CD4-positive, CD25-positive, alpha-beta regulatory T cell (primary cell): Measurements from ENCODE around the gene NIT1. TPM values are rescaled to one million over a fixed set of nuclear protein-coding genes. Genes with fewer than 3 reads are reported as not detected.

Experiments
- ATAC-seq, 2 donors: fragments of 150-1000 bp; cut with Tn5 transposase; one replicate each; pipeline ENCODE4 v1.10.0; 2021; ENCODE audit warnings: low read depth in 2 of 2, moderate number of reproducible peaks in 2 of 2, moderate library complexity in 1 of 2
- DNase-seq, 3 donors: peaks; one replicate each; pipeline versions ENCODE4 v3.0.0 to v3.0.0-alpha.2; 2012 to 2022; ENCODE audit warnings: mixed read lengths in 1 of 3
- H3K27ac ChIP-seq: one replicate; pipeline ENCODE4 v1.7.0; 2013; ENCODE audit warnings: mild to moderate bottlenecking, low read length; ENCODE audit not compliant: insufficient read depth, poor library complexity, severe bottlenecking
- H3K27me3 ChIP-seq: one replicate; pipeline ENCODE4 v1.7.0; 2013; ENCODE audit warnings: low read length; ENCODE audit not compliant: control insufficient read depth, insufficient read depth
- H3K36me3 ChIP-seq: one replicate; pipeline ENCODE4 v1.7.0; 2013; ENCODE audit warnings: mild to moderate bottlenecking, low read length, moderate library complexity; ENCODE audit not compliant: control insufficient read depth, insufficient read depth
- H3K4me1 ChIP-seq: 2 replicates; pipeline ENCODE4 v1.7.0; 2013; ENCODE audit warnings: mild to moderate bottlenecking, low read length; ENCODE audit not compliant: insufficient read depth, control insufficient read depth, poor library complexity, severe bottlenecking
- H3K4me3 ChIP-seq: one replicate; pipeline ENCODE4 v1.7.0; 2013; ENCODE audit warnings: low read depth, mild to moderate bottlenecking, low read length, moderate library complexity
- H3K9me3 ChIP-seq, 2 experiments: 1 replicate in 1 of 2; 2 replicates in 1 of 2; pipeline ENCODE4 v1.7.0; 2013; ENCODE audit warnings: low read length in 2 of 2, mild to moderate bottlenecking in 1 of 2, moderate library complexity in 1 of 2; ENCODE audit not compliant: control insufficient read depth in 2 of 2
- H3K27ac Mint-ChIP-seq, 3 donors: one replicate each; pipeline ENCODE4 v1.8.0; 2020 to 2022; ENCODE audit warnings: mild to moderate bottlenecking in 3 of 3, mixed read lengths in 3 of 3, moderate library complexity in 2 of 3
- H3K27me3 Mint-ChIP-seq: one replicate; pipeline ENCODE4 v1.8.0; 2022; ENCODE audit warnings: mild to moderate bottlenecking, mixed read lengths
- H3K36me3 Mint-ChIP-seq: one replicate; pipeline ENCODE4 v1.8.0; 2020; ENCODE audit warnings: mixed read lengths
- H3K4me1 Mint-ChIP-seq, 4 donors: one replicate each; pipeline ENCODE4 v1.8.0; 2020 to 2022; ENCODE audit warnings: mixed read lengths in 4 of 4, mild to moderate bottlenecking in 1 of 4
- H3K4me3 Mint-ChIP-seq, 4 donors: one replicate each; pipeline ENCODE4 v1.8.0; 2020 to 2022; ENCODE audit warnings: mild to moderate bottlenecking in 4 of 4, mixed read lengths in 4 of 4, moderate library complexity in 3 of 4
- H3K9me3 Mint-ChIP-seq, 7 donors: one replicate each; pipeline ENCODE4 v1.8.0; 2020 to 2022; ENCODE audit warnings: mixed read lengths in 7 of 7, mild to moderate bottlenecking in 3 of 7, moderate library complexity in 2 of 7
- polyA plus RNA-seq, 4 donors: library from polyadenylated mRNA; unstranded; fragments of 300-500 nt; fragmentation: Illumina TruSeq; gene quantifications; one replicate each; pipeline ENCODE4 v1.2.3, GENCODE V29; 2021
- total RNA-seq: library from RNA; stranded (reverse); gene quantifications from one replicate; pipeline ENCODE4 v1.2.3, GENCODE V29; 2022

The NIT1 gene
- total and polyA plus RNA-seq, 5 donors from 2014 or later: 21.1 to 28.2 (median 22.5) TPM

- Mint-ChIP-seq H3K27ac (peak overlapping the region; percentile 72 to 95 (median 92)), H3K4me3 (peak overlapping the region; percentile 85 to 97 (median 96)), H3K4me1 (peaks cover 15 to 65% (median 36%) of the 10 kb centered on the region in 4 donors), H3K9me3 (no peaks in the 10 kb centered on the region), H3K27me3 (peaks cover 8% of the 10 kb centered on the region), H3K36me3 (peaks cover 22% of the 10 kb centered on the region)
- DNase-seq: peak; percentile 45 to 81 (median 72)
- H3K4me1 ChIP-seq: peaks cover 51% of the 10 kb centered on the region
- no peaks in the 10 kb centered on the region for H3K9me3 ChIP-seq
- peak; percentile 67 to 69 for ATAC-seq
- H3K4me3 ChIP-seq: peak overlapping the region; percentile 93
- no peaks in the 10 kb centered on the region for H3K27me3 ChIP-seq
- peak overlapping the region; percentile 91 for H3K27ac ChIP-seq
- H3K36me3 ChIP-seq: peaks cover 41% of the 10 kb centered on the region
These were observed 1.4 kb downstream of the NIT1 start for GRCh38 chr1:161119092-161119903.

- ATAC-seq (no peak), DNase-seq (no peak)
- Histone ChIP-seq H3K9me3 (no peaks in the 10 kb centered on the region), H3K27me3 (no peaks in the 10 kb centered on the region), H3K27ac (no peak overlapping the region), H3K36me3 (peaks cover 54% of the 10 kb centered on the region), H3K4me3 (no peak overlapping the region), H3K4me1 (peaks cover 36% of the 10 kb centered on the region)
- Mint-ChIP-seq H3K4me1 (peaks cover 14 to 54% (median 27%) of the 10 kb centered on the region in 4 donors), H3K4me3 (peak overlapping the region in 2 of 4 donors; percentile 45 to 75), H3K27me3 (peaks cover 8% of the 10 kb centered on the region), H3K27ac (peak overlapping the region in 1 of 3 donors; percentile 62), H3K36me3 (peaks cover 26% of the 10 kb centered on the region), H3K9me3 (no peaks in the 10 kb centered on the region)
These were observed 3.2 kb downstream of the NIT1 start for GRCh38 chr1:161121042-161121650.

- Mint-ChIP-seq H3K4me3 (peak overlapping the region in 1 of 4 donors; percentile 18), H3K4me1 (peaks cover 18 to 51% (median 30%) of the 10 kb centered on the region in 4 donors), H3K27me3 (peaks cover 8% of the 10 kb centered on the region), H3K36me3 (peaks cover 30% of the 10 kb centered on the region), H3K9me3 (no peaks in the 10 kb centered on the region), H3K27ac (peak overlapping the region in 2 of 3 donors; percentile 23 to 76)
- DNase-seq (no peak), ATAC-seq (no peak)
- H3K27me3 ChIP-seq: no peaks in the 10 kb centered on the region
- H3K36me3 ChIP-seq: peaks cover 54% of the 10 kb centered on the region
- no peak overlapping the region for H3K4me3 ChIP-seq
- no peaks in the 10 kb centered on the region for H3K9me3 ChIP-seq
- H3K4me1 ChIP-seq: peaks cover 29% of the 10 kb centered on the region
- H3K27ac ChIP-seq: no peak overlapping the region
These were observed 3.9 kb downstream of the NIT1 start for GRCh38 chr1:161121834-161122233.

- Histone ChIP-seq H3K27me3 (no peaks in the 10 kb centered on the region), H3K9me3 (no peaks in the 10 kb centered on the region), H3K4me1 (peaks cover 21% of the 10 kb centered on the region), H3K27ac (no peak overlapping the region), H3K36me3 (peaks cover 62% of the 10 kb centered on the region), H3K4me3 (no peak overlapping the region)
- H3K4me1 Mint-ChIP-seq: peaks cover 18 to 51% (median 33%) of the 10 kb centered on the region in 4 donors
- H3K9me3 Mint-ChIP-seq: no peaks in the 10 kb centered on the region
- H3K36me3 Mint-ChIP-seq: peaks cover 39% of the 10 kb centered on the region
- peak overlapping the region in 1 of 3 donors; percentile 89 for H3K27ac Mint-ChIP-seq
- no peak for ATAC-seq
- no peaks in the 10 kb centered on the region for H3K27me3 Mint-ChIP-seq
- DNase-seq: no peak
- H3K4me3 Mint-ChIP-seq: no peak overlapping the region
These were observed 5.1 kb downstream of the NIT1 start for GRCh38 chr1:161122967-161123366.

GRCh38 chr1:161127649-161128048, 9.7 kb downstream of the NIT1 start:
- no peak overlapping the region for H3K4me3 ChIP-seq
- peaks cover 32 to 62% (median 48%) of the 10 kb centered on the region in 4 donors for H3K4me1 Mint-ChIP-seq
- peak overlapping the region in 2 of 4 donors; percentile 23 to 79 for H3K4me3 Mint-ChIP-seq
- H3K27me3 Mint-ChIP-seq: no peaks in the 10 kb centered on the region
- no peak overlapping the region for H3K27ac ChIP-seq
- peak overlapping the region in 2 of 3 donors; percentile 8 to 68 for H3K27ac Mint-ChIP-seq
- H3K4me1 ChIP-seq: peaks cover 29% of the 10 kb centered on the region
- no peak for DNase-seq
- peaks cover 0 to 1% (median 0%) of the 10 kb centered on the region in 7 donors for H3K9me3 Mint-ChIP-seq
- no peak for ATAC-seq
- H3K27me3 ChIP-seq: no peaks in the 10 kb centered on the region
- H3K36me3 Mint-ChIP-seq: peaks cover 38% of the 10 kb centered on the region
- H3K9me3 ChIP-seq: no peaks in the 10 kb centered on the region
- peaks cover 52% of the 10 kb centered on the region for H3K36me3 ChIP-seq

GRCh38 chr1:161128591-161129420, 10.9 kb downstream of the NIT1 start:
- peaks cover 43% of the 10 kb centered on the region for H3K36me3 ChIP-seq
- ATAC-seq (no peak), DNase-seq (no peak)
- H3K4me1 ChIP-seq: peaks cover 38% of the 10 kb centered on the region
- H3K27ac ChIP-seq: no peak overlapping the region
- H3K9me3 ChIP-seq: no peaks in the 10 kb centered on the region
- peak overlapping the region; percentile 1 to 79 (median 54) for H3K4me3 Mint-ChIP-seq
- H3K27me3 ChIP-seq: no peaks in the 10 kb centered on the region
- peaks cover 30% of the 10 kb centered on the region for H3K36me3 Mint-ChIP-seq
- H3K27ac Mint-ChIP-seq: peak overlapping the region in 2 of 3 donors; percentile 8 to 60
- H3K27me3 Mint-ChIP-seq: no peaks in the 10 kb centered on the region
- peaks cover 0 to 1% (median 0%) of the 10 kb centered on the region in 7 donors for H3K9me3 Mint-ChIP-seq
- H3K4me3 ChIP-seq: peak overlapping the region; percentile 6
- H3K4me1 Mint-ChIP-seq: peaks cover 32 to 62% (median 48%) of the 10 kb centered on the region in 4 donors

GRCh38 chr1:161130266-161130665, 12.4 kb downstream of the NIT1 start:
- peak overlapping the region; percentile 89 for H3K27ac ChIP-seq

More at GRCh38 chr1:161130266-161130665, 12.4 kb downstream of the NIT1 start:
- Mint-ChIP-seq H3K36me3 (peaks cover 28% of the 10 kb centered on the region), H3K9me3 (peaks cover 0 to 1% (median 0%) of the 10 kb centered on the region in 7 donors), H3K27ac (peak overlapping the region in 2 of 3 donors; percentile 59 to 89), H3K27me3 (no peaks in the 10 kb centered on the region), H3K4me3 (peak overlapping the region in 2 of 4 donors; percentile 80 to 86), H3K4me1 (peaks cover 32 to 66% (median 49%) of the 10 kb centered on the region in 4 donors)
- H3K9me3 ChIP-seq: no peaks in the 10 kb centered on the region
- H3K36me3 ChIP-seq: peaks cover 31% of the 10 kb centered on the region
- no peaks in the 10 kb centered on the region for H3K27me3 ChIP-seq
- H3K4me3 ChIP-seq: peak overlapping the region; percentile 68
- peaks cover 40% of the 10 kb centered on the region for H3K4me1 ChIP-seq
- no peak for ATAC-seq
- no peak for DNase-seq
